Cardiac muscle cell (in vitro differentiated cells and primary cell): ENCODE results near the gene CRYGC. TPM values are rescaled to one million over a fixed set of nuclear protein-coding genes. Genes with fewer than 3 reads are reported as not detected.
A peak's percentile ranks its signal among the peaks of the same experiment; 100 is the strongest.
"Not testable (repeated sequence)": the region's sequence is repeated elsewhere in the genome, so short reads cannot be mapped to it uniquely, and the experiment has no call there.

Experiments used
- DNase-seq, 2 donors: peaks; one replicate each; pipeline versions ENCODE4 v3.0.0 to v3.0.0-alpha.2; 2010 to 2017; ENCODE audit warnings: low read depth in 1 of 2, low spot score in 1 of 2
- H3K27ac ChIP-seq: fragments of 200-600 bp; sonication (generic); 2 replicates; pipeline ENCODE4 v1.5.1; 2016
- H3K27me3 ChIP-seq: fragments of 200-600 bp; sonication (generic); 2 replicates; pipeline ENCODE4 v1.6.0; 2016; ENCODE audit warnings: control low read depth
- H3K36me3 ChIP-seq: fragments of 200-600 bp; sonication (generic); 2 replicates; pipeline ENCODE4 v1.5.1; 2016; ENCODE audit warnings: control low read depth
- H3K4me1 ChIP-seq: fragments of 200-600 bp; sonication (generic); 2 replicates; pipeline ENCODE4 v1.8.1; 2017; ENCODE audit warnings: low read depth, mild to moderate bottlenecking, mixed run types
- H3K4me3 ChIP-seq: fragments of 200-600 bp; sonication (generic); 2 replicates; pipeline ENCODE4 v1.5.1; 2016; ENCODE audit warnings: mild to moderate bottlenecking
- H3K9me3 ChIP-seq: fragments of 200-600 bp; sonication (generic); 2 replicates; pipeline ENCODE4 v1.5.1; 2017; ENCODE audit warnings: low read depth, mild to moderate bottlenecking, control low read depth
- CTCF ChIP-seq: IDR thresholded peaks from 2 replicates; pipeline ENCODE4 v1.5.1; 2012; ENCODE audit warnings: low read depth, mild to moderate bottlenecking, low read length
- polyA plus RNA-seq: library from polyadenylated mRNA; unstranded; fragments of >200 nt; fragmentation: Nextera tagmentation; extraction: Ambion mirVana; gene quantifications from 2 replicates; pipeline ENCODE4 v1.2.1, GENCODE V29; 2016
- total RNA-seq: library from RNA; depleted of rRNA; stranded (reverse); fragments of >200 nt; gene quantifications from 2 replicates; pipeline ENCODE4 v1.2.3, GENCODE V29; 2016

CRYGC gene
- total and polyA plus RNA-seq, 2 experiments from 2014 or later, result not detected

GRCh38 chr2:208142925-208143799 is 13.5 kb upstream of the CRYGC start:
- no peak for TF ChIP-seq CTCF
- Histone ChIP-seq H3K27me3 (no peaks in the 10 kb centered on the region), H3K9me3 (no peaks in the 10 kb centered on the region), H3K4me3 (no peak overlapping the region), H3K4me1 (no peaks in the 10 kb centered on the region), H3K36me3 (no peaks in the 10 kb centered on the region), H3K27ac (no peak overlapping the region)
- DNase-seq, result no peak

- TF ChIP-seq CTCF, result no peak
- H3K4me1 ChIP-seq, result no peaks in the 10 kb centered on the region
- H3K4me3 ChIP-seq, result no peak overlapping the region
- no peaks in the 10 kb centered on the region for H3K36me3 ChIP-seq
- no peaks in the 10 kb centered on the region for H3K9me3 ChIP-seq
- peak in 1 of 2 donors; percentile 12 for DNase-seq
- H3K27ac ChIP-seq, result no peak overlapping the region
- no peaks in the 10 kb centered on the region for H3K27me3 ChIP-seq
These were observed 12.8 kb upstream of the CRYGC start for GRCh38 chr2:208142240-208142924.

- Histone ChIP-seq H3K4me1 (no peaks in the 10 kb centered on the region), H3K4me3 (no peak overlapping the region), H3K36me3 (no peaks in the 10 kb centered on the region), H3K9me3 (no peaks in the 10 kb centered on the region), H3K27ac (no peak overlapping the region), H3K27me3 (no peaks in the 10 kb centered on the region)
- TF ChIP-seq CTCF, result no peak
- no peak for DNase-seq
These were observed 9.8 kb upstream of the CRYGC start for GRCh38 chr2:208139447-208139846.

DNA sequence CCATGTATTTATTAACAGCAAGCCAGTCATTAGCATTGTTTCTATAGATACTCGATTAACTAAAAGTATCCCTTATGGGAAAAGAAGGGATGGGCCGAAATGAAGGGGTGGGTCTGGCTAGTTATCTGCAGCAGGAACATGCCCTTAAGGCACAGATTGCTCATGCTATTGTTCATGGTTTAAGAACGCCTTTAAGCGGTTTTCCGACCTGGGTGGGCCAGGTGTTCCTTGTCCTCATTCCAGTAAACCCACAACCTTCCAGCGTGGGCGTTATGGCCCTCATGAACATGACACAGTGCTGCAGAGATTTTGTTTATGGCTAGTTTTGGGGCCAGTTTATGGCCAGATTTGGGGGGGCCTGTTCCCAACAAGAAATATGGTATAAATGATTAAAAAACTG is 8.7 kb upstream of the CRYGC start:
- H3K4me1 ChIP-seq, H3K27ac ChIP-seq, H3K9me3 ChIP-seq, H3K36me3 ChIP-seq, DNase-seq, H3K27me3 ChIP-seq, H3K4me3 ChIP-seq: not testable (repeated sequence)

- Histone ChIP-seq H3K27ac (no peak overlapping the region), H3K9me3 (no peaks in the 10 kb centered on the region), H3K36me3 (no peaks in the 10 kb centered on the region), H3K27me3 (no peaks in the 10 kb centered on the region), H3K4me3 (no peak overlapping the region), H3K4me1 (no peaks in the 10 kb centered on the region)
- no peak for DNase-seq
- TF ChIP-seq CTCF, result no peak
These were observed 7.1 kb upstream of the CRYGC start for GRCh38 chr2:208136716-208137094.
